K562 (cell line): Measurements from ENCODE around the gene NME7. TPM values are rescaled to one million over a fixed set of nuclear protein-coding genes. Genes with fewer than 3 reads are reported as not detected.

Experiments used
- BRD9 ChIP-seq: fragments of 450-650 bp; IDR thresholded peaks from 2 replicates; pipeline ENCODE4 v1.6.1; 2018; ENCODE audit warnings: low read depth; ENCODE audit not compliant: partially characterized antibody
- E2F3 ChIP-seq: fragments of 250-450 bp; sonication (Bioruptor Pico); IDR thresholded peaks from 2 replicates; pipeline ENCODE4 v1.4.0; 2020; ENCODE audit warnings: mild to moderate bottlenecking
- ERF ChIP-seq: fragments of 450-650 bp; formaldehyde crosslinking; IDR thresholded peaks from 2 replicates; pipeline ENCODE4 v1.4.0; 2020; ENCODE audit warnings: mild to moderate bottlenecking, mixed read lengths
- HNRNPL ChIP-seq: fragments of 200-400 bp; formaldehyde crosslinking; IDR thresholded peaks from 2 replicates; pipeline ENCODE4 v1.6.1; 2017; ENCODE audit warnings: low read depth, mild to moderate bottlenecking, low read length
- MEIS2 ChIP-seq: fragments of 450-650 bp; IDR thresholded peaks from 2 replicates; pipeline ENCODE4 v1.6.1; 2014; ENCODE audit warnings: mild to moderate bottlenecking; ENCODE audit not compliant: partially characterized antibody
- NCOA4 ChIP-seq: fragments of 450-650 bp; IDR thresholded peaks from 2 replicates; pipeline ENCODE4 v1.6.1; 2018; ENCODE audit warnings: mild to moderate bottlenecking; ENCODE audit not compliant: partially characterized antibody
- NCOR1 ChIP-seq: fragments of 450-650 bp; IDR thresholded peaks from 2 replicates; pipeline ENCODE4 v1.6.1; 2016; ENCODE audit warnings: mild to moderate bottlenecking, moderate library complexity
- NFYB ChIP-seq: IDR thresholded peaks from 2 replicates; pipeline ENCODE4 v1.6.1; 2011; ENCODE audit warnings: mild to moderate bottlenecking, moderate library complexity; ENCODE audit not compliant: insufficient read length; ENCODE audit errors: extremely low read depth
- NR4A1 ChIP-seq, 2 experiments: fragments of 250-450 bp in 1 of 2; fragments of 450-650 bp in 1 of 2; sonication (Bioruptor Pico) in 1 of 2; IDR thresholded peaks; 2 replicates each; pipeline versions ENCODE4 v1.4.0 to v1.6.1; 2016 to 2020; ENCODE audit warnings: mild to moderate bottlenecking in 2 of 2, missing compliant biosample characterization in 1 of 2, missing genetic modification characterization in 1 of 2, moderate library complexity in 1 of 2
- PCBP2 ChIP-seq: fragments of 200-400 bp; formaldehyde crosslinking; IDR thresholded peaks from 2 replicates; pipeline ENCODE4 v1.6.1; 2018; ENCODE audit warnings: low read length, low read depth, mild to moderate bottlenecking, moderate library complexity; ENCODE audit not compliant: poor library complexity, severe bottlenecking
- PHB ChIP-seq: fragments of 250-450 bp; sonication (Bioruptor Pico); IDR thresholded peaks from 2 replicates; pipeline ENCODE4 v1.5.0; 2021
- POLR2AphosphoS5 ChIP-seq: IDR thresholded peaks from 2 replicates; pipeline ENCODE4 v1.6.1; 2011; ENCODE audit warnings: mild to moderate bottlenecking, low read depth, low read length, moderate library complexity; ENCODE audit not compliant: control insufficient read depth, insufficient read depth
- POLR2G ChIP-seq: fragments of 200-400 bp; formaldehyde crosslinking; IDR thresholded peaks from 2 replicates; pipeline ENCODE4 v1.6.1; 2017; ENCODE audit warnings: low read depth, mild to moderate bottlenecking, antibody characterized with exemption, low read length, moderate library complexity
- SIN3A ChIP-seq, 2 experiments: fragments of 150-350 bp in 1 of 2; IDR thresholded peaks; 2 replicates each; pipeline ENCODE4 v1.6.1; 2011 to 2016; ENCODE audit warnings: borderline replicate concordance in 2 of 2, low read depth in 2 of 2, low read length in 2 of 2, mild to moderate bottlenecking in 2 of 2, moderate library complexity in 2 of 2; ENCODE audit not compliant: control insufficient read depth in 1 of 2
- TAF7 ChIP-seq: fragments of 450-650 bp; IDR thresholded peaks from 2 replicates; pipeline ENCODE4 v1.6.1; 2016; ENCODE audit warnings: missing genetic modification characterization, missing compliant biosample characterization
- ZSCAN32 ChIP-seq: fragments of 450-650 bp; formaldehyde crosslinking; IDR thresholded peaks from 2 replicates; pipeline ENCODE4 v1.4.0; 2020; ENCODE audit warnings: mild to moderate bottlenecking, moderate library complexity
- polyA plus RNA-seq, 8 experiments: library from polyadenylated mRNA; depleted of rRNA in 4 of 8; stranded (reverse) in 5 of 8; unstranded in 3 of 8; fragments of >200 nt; fragmentation: Nextera tagmentation in 2 of 8; fragmentation: Illumina TruSeq in 1 of 8; extraction: Ambion mirVana in 2 of 8; extraction: Trizol in 1 of 8; gene quantifications; 2 replicates each; pipeline versions ENCODE4 v1.2.1 to v1.2.3, GENCODE V29; 2011 to 2014; ENCODE audit warnings: inconsistent platforms in 1 of 8, missing spikeins in 1 of 8
- total RNA-seq, 7 experiments: library from RNA; depleted of rRNA in 6 of 7; stranded (reverse); fragments of >200 nt in 6 of 7; fragmentation: Illumina TruSeq in 2 of 7; extraction: Trizol in 2 of 7; gene quantifications; 2 replicates each; pipeline versions ENCODE4 v1.2.1 to v1.2.3, GENCODE V29; 2011 to 2021; ENCODE audit warnings: low replicate concordance in 1 of 7
- TF ChIP-seq, protein P1 (sequence below): fragments of 250-450 bp; sonication (Bioruptor Pico); IDR thresholded peaks from 2 replicates; pipeline ENCODE4 v1.8.0; 2022; ENCODE audit warnings: inconsistent platforms, mild to moderate bottlenecking, moderate library complexity, borderline replicate concordance
- TF ChIP-seq, protein P2 (sequence below): sonication (generic); formaldehyde crosslinking; IDR thresholded peaks from 2 replicates; pipeline ENCODE4 v1.5.0; 2020; ENCODE audit warnings: missing genetic modification reagents

NME7 gene
- total and polyA plus RNA-seq, 9 of the 15 experiments (the other 6 are each of a cell fraction or from before 2014, with no cell fraction given), result 7.9 to 43.2 (median 23.9) TPM

DNA sequence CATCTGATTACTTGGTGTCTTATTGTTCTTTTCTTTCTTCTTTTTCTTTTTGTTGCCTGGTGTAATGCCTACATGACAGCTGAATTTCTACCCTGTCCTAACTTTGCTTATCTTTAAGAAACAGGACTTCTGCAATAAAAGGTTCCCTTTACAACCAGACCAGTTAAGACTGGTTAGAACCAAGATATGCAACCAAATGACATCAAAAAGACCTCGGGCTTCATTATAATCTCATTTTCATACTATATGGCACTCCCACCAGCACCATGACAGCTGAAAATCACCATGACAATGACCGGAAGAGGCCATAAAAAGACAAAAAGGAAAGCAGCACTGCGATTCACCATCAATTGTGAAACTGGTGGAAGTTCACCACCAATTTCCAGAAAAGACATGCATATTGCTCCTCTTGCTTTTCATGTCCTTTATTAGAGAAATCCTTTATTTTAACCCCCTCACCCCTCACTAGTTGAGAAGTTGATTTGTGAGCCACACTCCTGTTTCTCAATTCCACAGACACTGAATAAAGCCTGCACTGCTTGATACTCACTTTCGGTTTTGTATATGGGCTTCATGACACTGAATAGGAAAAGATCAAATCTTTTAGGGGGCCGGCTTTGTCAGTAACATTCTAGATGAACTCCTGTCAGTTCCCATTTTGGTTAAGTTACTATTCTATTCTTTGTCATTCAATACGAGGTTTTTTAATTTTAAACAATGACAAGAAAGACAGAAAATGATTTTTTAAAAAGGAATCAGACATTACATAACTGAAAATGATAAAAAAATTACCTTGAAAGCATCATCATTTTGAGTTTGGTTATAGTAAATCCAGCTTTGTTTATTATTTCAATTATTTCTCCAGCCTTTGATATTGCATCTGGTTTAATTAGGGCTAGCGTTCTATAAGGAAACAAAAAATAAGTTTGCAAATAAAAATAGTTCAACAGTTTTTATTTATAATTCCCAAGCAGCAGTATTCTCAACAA is 58.1 kb downstream of the NME7 start (continued):
- no peak for TF ChIP-seq SIN3A (IDR thresholded peaks at IDR 0.05; ENCODE audit: borderline replicate concordance in 2 of 2, control insufficient read depth in 1 of 2, low read depth in 2 of 2, low read length in 2 of 2)
- no peak for TF ChIP-seq BRD9
- peak; percentile 83 for TF ChIP-seq NCOR1
- TF ChIP-seq E2F3 (CRISPR knock-in tag), result no peak
- no peak for TF ChIP-seq PCBP2
- TF ChIP-seq NR4A1 (CRISPR knock-in tag; IDR thresholded peaks at IDR 0.05), result no peak
- no peak for TF ChIP-seq NR4A1 (tag; IDR thresholded peaks at IDR 0.05)
- TF ChIP-seq HNRNPL, result no peak
- peak; percentile 48 for TF ChIP-seq POLR2AphosphoS5
- TF ChIP-seq PHB (CRISPR knock-in tag), result no peak
- no peak for TF ChIP-seq NFYB
- TF ChIP-seq, protein P1, sequence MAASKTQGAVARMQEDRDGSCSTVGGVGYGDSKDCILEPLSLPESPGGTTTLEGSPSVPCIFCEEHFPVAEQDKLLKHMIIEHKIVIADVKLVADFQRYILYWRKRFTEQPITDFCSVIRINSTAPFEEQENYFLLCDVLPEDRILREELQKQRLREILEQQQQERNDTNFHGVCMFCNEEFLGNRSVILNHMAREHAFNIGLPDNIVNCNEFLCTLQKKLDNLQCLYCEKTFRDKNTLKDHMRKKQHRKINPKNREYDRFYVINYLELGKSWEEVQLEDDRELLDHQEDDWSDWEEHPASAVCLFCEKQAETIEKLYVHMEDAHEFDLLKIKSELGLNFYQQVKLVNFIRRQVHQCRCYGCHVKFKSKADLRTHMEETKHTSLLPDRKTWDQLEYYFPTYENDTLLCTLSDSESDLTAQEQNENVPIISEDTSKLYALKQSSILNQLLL (CRISPR knock-in tag), result no peak
- no peak for TF ChIP-seq NCOA4
- TF ChIP-seq, protein P2, sequence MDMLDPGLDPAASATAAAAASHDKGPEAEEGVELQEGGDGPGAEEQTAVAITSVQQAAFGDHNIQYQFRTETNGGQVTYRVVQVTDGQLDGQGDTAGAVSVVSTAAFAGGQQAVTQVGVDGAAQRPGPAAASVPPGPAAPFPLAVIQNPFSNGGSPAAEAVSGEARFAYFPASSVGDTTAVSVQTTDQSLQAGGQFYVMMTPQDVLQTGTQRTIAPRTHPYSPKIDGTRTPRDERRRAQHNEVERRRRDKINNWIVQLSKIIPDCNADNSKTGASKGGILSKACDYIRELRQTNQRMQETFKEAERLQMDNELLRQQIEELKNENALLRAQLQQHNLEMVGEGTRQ (CRISPR knock-in tag), result no peak
- peak; percentile 87 for TF ChIP-seq MEIS2
- TF ChIP-seq TAF7, result no peak
- no peak for TF ChIP-seq POLR2G
- TF ChIP-seq ERF (CRISPR knock-in tag), result no peak
- no peak for TF ChIP-seq ZSCAN32 (CRISPR knock-in tag)
